HG03025 (cell line): ENCODE measurements around the gene PLEKHG2.

Experiments
- ATAC-seq: cut with Tn5 transposase; IDR thresholded peaks from one replicate; pipeline ENCODE4 v1.9.1; 2021; ENCODE audit warnings: mild to moderate bottlenecking, moderate library complexity; ENCODE audit not compliant: unreplicated experiment, low FRiP score

PLEKHG2 gene

DNA sequence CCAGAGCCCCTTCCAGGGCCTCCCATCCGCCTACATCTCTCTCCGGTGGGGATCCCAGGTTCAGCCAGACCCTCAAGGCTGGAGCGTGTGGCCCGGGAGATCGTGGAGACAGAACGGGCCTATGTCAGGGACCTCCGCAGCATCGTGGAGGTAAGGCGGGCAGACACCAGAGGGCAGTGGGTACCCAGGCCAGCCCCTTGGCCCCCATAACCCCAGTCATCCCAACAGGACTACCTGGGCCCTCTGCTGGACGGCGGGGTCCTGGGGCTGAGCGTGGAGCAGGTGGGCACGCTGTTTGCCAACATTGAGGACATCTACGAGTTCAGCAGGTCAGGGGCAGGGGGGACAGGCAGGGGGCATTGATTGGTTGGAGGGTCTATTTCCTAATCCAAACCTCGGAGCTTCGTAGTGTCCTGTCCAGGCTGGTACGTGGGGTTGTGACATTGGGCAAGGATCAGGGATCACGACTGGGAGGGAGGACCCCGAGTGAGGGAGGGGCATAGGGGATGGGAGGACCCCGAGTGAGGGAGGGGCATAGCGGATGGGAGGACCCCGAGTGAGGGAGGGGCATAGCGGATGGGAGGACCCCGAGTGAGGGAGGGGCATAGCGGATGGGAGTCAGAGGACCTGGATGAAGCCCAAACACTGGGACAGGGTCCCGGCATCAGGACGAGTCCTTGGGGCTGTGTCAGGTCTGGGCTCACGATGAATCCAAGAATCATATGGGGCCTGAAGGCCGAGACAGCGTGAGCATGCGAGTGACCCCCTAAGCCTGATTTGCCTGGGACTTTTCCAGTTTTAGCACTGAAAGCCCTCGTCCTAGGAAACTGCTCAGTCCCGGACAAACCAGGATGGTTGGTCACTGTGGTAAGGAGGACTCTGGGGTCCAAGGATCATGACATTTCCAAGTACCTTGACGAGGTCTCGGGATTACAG is 2.9 kb downstream of the PLEKHG2 start:
- no peak for ATAC-seq

DNA sequence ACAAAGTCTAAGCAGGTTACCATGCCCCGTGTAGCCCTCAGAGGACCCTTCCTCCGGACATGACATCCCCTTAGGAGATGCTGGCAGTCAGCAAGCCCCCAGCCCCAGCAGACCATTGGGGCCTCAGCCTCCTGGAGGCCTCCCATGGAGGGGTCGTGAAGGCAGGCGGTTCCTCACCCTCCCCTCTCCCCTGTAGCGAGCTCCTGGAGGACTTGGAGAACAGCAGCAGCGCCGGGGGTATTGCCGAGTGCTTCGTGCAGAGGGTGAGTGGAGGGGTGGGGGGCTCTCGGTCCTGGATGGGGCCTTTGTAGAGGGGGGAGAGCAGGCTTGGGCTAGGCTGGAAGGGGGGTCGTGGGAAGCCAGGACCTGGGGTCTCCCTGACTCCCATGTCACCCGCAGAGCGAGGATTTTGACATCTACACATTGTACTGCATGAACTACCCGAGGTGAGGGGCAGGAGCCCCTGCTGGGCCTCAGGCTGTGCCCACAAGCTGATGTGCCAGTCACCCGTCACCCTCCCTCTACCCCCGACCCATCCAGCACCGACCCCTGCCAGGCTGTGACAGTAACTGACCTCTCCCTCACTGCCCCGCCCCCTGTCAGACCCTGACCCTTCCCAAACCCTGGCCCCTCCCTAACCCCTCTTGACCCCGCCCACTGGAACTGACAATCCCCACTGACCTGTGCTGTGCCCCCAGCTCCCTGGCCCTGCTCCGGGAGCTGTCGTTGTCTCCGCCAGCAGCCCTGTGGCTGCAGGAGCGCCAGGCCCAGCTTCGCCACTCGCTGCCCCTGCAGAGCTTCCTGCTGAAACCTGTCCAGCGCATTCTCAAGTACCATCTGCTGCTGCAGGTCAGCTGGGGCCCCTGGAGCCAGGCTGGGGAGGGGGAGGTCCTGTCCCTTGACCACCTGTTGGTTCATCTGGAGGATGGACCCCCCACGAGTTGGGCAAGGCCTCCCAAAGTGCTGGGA is 4.0 kb downstream of the PLEKHG2 start:
- ATAC-seq: no peak

DNA sequence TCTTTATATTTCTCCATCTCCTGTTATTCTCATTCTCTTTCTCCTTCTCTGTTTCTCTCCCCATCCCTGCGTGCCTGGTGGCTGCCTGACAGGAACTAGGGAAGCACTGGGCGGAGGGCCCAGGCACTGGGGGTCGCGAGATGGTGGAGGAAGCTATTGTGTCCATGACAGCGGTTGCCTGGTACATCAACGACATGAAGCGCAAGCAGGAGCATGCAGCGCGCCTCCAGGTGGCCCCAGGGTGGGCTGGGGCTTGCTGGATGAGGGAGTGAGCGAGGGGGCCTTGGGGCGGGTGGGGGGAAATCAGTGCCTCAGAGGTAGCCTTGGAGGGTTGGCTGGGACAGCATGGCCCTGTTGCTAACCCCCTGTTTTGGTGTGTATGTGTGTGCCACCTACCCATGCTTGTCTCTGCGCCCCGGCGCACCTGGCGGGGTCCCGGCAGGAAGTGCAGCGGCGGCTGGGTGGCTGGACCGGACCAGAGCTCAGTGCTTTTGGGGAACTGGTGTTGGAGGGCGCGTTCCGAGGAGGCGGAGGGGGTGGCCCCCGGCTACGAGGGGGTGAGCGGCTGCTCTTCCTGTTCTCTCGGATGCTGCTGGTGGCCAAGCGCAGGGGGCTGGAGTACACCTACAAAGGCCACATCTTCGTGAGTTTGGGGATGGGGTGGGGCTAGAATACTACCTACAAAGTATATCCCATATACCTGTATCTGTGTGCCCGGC is 5.2 kb downstream of the PLEKHG2 start:
- no peak for ATAC-seq

DNA sequence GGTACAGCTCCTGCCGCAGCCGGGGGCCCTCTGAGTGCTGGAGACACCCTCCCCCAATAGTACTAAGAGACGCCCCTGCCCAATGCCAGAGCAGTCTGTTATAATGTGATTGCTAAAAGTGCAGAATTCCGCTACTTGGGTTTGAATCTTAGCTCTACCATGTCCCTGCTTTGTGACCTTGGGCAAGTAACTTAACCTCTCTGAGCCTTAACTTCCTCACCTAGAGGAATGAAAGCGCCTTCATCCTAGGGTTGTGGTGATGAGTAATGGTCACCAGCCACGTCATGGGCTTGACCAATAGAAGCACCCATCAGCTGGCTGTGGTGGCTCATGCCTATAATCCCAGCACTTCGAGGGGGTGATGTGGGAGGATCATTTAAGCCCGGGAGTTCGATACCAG is 6.5 kb downstream of the PLEKHG2 start:
- no peak for ATAC-seq

DNA sequence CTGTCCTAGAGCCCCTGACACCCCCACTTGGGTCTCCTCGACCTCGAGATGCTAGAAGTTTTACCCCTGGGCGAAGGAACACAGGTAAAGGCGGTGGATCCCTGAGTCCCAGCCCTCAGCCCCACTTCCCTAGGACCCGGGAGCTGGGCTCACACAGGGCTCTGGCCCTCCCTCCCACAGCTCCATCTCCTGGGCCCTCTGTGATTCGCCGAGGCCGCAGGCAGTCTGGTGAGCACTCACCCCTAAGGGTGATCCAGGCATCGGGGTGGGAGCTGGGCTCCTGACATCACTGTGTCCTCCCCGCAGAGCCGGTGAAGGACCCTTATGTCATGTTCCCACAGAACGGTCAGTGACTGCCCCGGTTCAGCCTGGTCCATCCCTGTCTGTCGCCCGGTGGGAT is 8.3 kb downstream of the PLEKHG2 start:
- ATAC-seq: no peak

DNA sequence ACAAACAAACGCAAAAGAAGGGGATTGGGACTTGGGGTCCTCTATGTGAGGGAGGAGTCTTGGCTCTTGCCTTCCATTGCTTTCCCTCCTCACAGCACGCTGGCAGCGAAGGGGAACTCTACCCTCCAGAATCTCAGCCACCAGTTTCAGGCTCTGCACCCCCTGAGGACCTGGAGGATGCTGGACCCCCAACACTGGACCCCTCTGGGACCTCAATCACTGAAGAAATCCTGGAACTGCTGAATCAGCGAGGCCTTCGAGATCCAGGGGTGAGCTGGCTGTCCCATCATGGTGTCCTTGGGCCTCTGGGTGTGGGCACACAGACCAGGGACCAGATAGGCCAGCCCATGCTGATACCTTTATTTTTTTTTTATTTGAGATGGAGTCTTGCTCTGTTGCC is 9.6 kb downstream of the PLEKHG2 start:
- no peak for ATAC-seq

DNA sequence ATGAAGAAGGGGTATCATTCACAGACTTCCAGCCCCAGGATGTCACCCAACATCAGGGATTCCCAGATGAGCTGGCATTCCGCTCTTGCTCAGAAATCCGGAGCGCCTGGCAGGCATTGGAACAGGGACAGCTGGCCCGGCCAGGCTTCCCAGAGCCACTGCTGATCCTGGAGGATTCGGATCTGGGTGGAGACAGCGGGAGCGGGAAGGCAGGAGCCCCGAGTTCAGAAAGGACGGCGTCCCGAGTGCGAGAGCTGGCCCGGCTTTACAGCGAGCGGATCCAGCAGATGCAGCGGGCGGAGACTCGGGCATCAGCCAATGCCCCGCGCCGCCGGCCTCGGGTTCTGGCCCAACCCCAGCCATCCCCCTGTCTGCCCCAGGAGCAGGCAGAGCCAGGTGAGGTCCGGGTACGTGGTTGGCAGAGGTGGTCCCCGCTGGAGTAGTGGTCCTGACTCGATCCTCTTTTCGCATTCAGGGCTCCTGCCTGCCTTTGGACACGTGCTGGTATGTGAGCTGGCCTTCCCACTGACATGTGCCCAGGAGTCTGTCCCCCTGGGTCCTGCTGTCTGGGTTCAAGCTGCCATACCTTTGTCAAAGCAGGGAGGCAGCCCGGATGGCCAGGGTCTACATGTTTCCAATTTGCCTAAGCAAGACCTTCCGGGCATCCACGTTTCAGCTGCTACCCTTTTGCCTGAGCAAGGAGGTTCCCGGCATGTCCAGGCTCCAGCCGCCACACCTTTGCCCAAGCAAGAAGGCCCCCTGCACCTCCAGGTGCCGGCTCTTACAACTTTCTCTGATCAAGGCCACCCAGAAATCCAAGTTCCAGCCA is 11.0 kb downstream of the PLEKHG2 start:
- ATAC-seq: no peak

DNA sequence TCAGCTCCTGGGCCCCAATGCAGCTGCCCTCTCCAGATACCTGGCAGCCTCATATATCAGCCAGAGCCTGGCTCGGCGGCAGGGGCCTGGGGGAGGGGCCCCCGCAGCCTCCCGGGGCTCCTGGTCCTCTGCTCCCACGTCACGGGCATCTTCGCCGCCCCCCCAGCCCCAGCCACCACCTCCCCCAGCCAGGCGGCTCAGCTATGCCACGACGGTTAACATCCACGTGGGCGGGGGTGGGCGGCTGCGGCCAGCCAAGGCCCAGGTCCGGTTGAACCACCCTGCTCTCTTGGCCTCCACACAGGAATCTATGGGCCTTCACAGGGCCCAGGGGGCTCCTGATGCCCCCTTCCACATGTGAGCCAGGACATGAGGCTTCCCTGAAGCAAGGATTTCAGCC is 12.5 kb downstream of the PLEKHG2 start:
- no peak for ATAC-seq

DNA sequence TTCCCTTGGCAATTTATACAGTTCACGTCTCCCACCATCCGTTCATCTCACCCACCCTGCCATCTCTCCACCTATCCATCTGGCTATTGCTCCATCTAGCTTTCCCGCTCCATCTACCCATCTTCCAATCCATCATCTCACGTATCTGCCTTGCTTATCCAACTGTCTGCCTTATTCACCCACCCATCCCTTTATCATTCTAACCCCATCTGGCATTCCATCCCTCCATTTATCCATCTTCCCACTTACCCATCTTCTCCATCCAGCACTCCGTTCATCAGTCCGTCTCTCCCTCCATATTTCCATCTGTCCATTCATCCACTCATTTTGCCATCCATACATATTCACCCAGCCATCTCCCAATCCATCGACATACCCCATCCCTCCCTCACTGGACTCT is 13.3 kb downstream of the PLEKHG2 start:
- no peak for ATAC-seq

DNA sequence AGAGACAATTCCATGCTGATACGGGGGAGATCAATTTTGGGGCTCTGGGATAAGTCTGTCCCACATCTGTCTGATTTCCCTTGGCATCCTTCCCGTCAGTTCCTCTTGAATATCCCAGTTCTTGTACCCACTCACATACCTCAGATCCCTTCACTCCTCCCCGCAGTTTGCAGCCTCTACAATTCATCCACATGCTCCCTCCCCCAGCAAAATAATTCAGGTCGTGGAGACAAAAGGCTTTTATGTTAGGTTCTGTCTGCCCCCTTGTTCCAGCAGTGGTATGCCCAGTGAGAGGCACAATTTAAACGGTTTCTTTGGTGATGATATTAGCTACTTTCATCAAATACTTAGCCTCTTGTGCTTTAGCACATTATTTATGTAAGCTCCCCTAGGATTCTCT is 13.7 kb downstream of the PLEKHG2 start:
- no peak for ATAC-seq

DNA sequence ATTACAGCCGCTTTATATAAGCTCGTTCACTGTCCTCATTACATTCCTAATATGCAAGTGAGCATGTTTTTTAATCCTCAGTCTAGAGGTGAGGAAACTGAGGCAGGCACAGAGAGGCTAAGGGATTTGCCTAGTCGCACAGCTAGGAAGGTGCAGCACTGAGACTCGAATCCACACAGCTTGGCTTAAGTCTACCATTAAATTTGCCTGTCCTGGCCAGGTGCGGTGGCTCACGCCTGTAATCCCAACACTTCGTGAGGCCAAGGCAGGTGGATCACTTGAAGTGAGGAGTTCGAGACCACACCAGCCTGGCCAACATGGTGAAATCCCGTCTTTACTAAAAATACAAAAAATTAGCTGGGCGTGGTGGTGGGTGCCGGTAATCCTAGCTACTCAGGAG is 15.2 kb downstream of the PLEKHG2 start:
- ATAC-seq: no peak

DNA sequence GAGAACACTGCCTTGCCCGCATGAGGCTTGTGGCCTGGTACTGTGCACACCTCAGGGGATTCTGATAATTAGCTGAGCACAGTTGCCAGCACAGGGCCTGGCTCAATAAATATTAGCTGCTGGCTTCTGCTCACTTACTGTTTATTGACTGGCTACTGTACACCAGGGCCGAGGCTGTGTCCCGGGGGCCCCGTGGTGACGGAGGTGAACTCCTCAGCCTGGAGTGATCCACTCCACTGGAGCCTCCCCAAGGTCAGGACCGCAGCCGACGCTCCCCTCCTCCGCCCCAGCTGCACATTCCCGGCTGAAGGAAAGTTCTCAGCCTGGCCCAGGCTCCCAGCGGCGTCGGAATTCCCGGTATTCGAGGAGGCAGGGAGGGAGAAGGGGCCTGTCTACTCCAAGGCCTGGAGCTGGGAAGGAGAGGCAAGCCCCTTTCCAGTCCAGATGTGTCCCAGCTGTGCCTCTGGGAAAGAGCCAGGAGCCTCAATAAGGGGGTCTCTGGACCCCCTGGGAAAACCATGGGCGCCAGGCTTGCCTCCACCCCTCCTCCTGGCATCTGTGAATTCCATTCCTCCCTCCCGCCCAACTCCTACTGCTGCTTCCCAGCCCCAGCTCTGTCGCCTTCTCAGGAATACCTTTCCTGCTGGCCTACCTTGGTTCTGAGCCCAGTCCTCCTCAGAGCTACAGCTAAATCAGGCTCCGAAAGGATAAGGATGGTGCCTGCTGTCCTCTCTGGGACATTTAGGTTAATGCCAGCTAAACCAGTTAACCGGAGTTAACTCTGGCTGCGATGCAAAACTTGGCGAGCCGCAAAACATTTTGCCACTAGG is 16.0 kb downstream of the PLEKHG2 start:
- no peak for ATAC-seq

DNA sequence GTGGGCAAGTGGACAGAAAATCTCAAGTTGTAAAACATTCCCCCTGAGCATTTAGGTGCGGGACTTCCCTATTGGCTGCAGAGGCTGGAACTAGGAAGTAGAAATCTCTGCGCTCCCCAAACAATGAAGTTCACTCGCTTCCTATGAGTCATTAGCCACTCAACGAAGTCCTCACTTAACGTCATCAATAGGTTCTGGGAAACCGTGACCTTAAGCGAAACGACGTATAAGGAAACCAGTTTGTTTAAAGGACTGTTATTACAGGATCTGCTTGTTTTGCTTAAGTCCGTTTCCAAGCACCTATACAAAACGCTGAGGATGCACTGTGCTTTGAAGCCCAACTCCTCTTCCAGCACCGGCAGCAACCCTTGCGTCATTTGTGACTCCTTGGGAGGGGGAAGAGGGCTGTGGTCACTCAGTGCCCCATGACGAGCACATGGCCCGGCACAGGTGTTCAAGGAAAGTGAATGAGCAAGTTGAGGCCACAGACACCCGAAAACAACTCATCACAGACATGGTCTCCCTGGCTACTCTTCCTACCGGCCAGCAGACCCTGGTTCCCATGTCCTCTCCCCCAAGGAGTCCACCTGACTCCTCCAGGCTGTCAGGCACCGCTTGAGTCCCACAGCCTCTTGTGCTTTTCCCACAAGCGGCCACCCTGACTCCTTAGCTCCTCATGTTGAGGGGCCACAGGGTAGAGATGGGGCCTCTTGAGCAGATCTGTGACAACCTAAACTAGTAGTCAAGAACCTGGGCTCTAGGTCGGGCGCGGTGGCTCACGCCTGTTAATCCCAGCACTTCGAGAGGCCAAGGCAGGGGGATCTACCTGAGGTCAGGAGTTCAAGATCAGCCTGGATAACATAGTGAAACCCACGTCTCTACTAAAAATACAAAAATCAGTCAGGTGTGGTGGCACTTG is 18.5 kb downstream of the PLEKHG2 start:
- no peak for ATAC-seq

DNA sequence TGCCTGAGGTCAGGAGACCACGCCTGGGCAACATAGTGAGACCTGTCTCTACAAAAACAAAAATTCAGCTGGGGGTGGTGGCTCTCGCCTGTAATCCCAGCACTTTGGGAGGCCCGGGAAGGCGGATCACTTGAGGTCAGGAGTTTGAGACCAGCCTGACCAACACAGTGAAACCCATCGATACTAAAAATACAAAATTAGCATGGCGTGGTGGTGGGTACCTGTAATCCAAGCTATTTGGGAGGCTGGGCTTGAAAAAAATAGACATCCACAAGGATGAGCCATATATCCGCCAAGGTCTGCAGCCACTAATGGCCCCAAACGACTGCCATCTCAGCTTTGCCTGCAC is 20.2 kb downstream of the PLEKHG2 start:
- no peak for ATAC-seq

DNA sequence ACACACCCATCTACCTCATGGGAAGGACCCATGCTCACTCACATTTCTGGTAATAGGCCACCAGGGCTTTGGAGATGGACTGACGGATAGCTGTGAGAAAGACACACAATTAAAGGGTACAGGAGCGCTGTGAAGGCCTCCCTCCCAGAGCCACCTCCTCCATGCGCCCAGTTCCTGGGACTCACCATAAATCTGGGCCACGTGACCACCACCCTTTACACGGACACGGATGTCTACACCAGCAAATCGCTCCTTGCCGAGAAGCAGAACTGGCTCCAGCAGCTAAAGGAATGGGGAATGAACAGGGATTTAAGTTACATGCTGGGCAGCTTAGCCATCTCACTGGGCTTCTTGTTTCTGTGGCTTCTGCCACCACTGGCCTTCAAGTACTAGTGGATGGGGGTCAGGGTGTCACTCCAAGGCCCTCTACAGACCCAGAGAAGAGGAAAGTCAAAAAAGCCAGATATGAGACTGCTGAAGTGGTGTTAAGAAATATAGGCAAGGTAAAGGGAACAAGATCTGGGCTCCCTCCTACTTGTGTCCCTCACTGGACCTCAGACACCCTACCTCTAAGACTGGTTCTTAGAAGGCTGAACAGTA is 21.1 kb downstream of the PLEKHG2 start:
- ATAC-seq: no peak

DNA sequence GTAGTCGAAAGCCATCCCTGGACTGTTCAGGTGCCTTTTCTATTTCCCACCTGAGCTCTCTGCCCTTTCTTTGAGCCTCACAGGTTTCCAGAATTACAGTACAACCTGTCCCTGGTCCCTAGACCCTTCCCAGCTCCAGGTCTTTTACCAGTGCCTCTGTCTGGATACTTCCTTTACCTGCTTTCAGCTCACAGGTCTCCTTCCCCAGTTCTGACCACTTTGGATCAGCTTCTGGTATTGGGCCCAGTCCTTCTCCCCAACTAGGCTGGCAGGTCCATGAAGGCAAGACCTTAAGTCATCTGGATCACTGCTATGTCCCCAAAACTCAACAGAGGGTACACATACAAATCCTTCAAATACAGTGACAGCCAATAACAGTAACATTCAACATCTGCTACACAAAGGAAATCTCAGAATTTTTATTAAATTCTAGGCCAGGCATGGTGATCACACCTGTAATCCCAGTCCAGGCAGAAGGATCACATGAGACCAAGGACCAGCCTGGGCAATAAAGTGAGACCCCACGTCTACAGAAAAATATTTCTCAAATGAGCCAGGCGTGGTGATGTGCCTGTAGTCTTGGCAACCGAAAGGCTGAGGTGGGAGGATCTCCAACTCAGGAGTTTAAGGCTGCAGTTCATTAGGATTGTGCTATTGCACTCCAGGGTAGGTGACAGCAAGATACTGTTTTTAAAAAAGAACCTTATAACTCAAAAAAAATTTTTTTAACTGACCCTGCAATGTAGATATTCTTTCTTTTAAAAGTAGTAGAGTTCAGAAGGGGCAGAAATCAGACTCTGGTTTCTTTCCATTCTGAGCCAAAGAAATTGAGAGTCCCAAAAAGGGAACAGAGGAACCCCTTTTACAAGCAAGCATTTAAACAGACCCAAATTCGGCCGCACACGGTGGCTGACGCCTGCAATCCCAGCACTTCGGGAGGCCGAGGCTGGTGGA is 21.9 kb downstream of the PLEKHG2 start:
- no peak for ATAC-seq
